Mesenchymal stem cell (in vitro differentiated cells and primary cell): Measurements from ENCODE around the gene ZBTB46.

Source experiments
- DNase-seq: peaks from one replicate; pipeline ENCODE4 v3.0.0-alpha.2; 2013
- H2AFZ ChIP-seq: one replicate; pipeline ENCODE4 v1.6.1; 2013; ENCODE audit warnings: low read depth, mild to moderate bottlenecking, control low read depth, inconsistent platforms, low read length, moderate library complexity
- H2AK5ac ChIP-seq: 2 replicates; pipeline ENCODE4 v1.6.1; 2013; ENCODE audit warnings: low read length, moderate library complexity, mild to moderate bottlenecking, inconsistent platforms; ENCODE audit not compliant: severe bottlenecking
- H2BK120ac ChIP-seq: one replicate; pipeline ENCODE4 v1.6.1; 2013; ENCODE audit warnings: low read depth, mild to moderate bottlenecking, inconsistent platforms, low read length, moderate library complexity
- H2BK12ac ChIP-seq, 2 experiments: one replicate each; pipeline ENCODE4 v1.6.1; 2013; ENCODE audit warnings: inconsistent platforms in 2 of 2, low read length in 2 of 2, mild to moderate bottlenecking in 2 of 2, moderate library complexity in 2 of 2, control low read depth in 1 of 2
- H2BK15ac ChIP-seq: one replicate; pipeline ENCODE4 v1.6.1; 2013; ENCODE audit warnings: mild to moderate bottlenecking, low read depth, inconsistent platforms; ENCODE audit not compliant: poor library complexity, severe bottlenecking
- H2BK5ac ChIP-seq: 2 replicates; pipeline ENCODE4 v1.6.1; 2013; ENCODE audit warnings: low read depth, mild to moderate bottlenecking, low read length, control low read depth, inconsistent platforms; ENCODE audit not compliant: poor library complexity, severe bottlenecking
- H3K14ac ChIP-seq, 2 experiments: one replicate each; pipeline ENCODE4 v1.6.1; 2013; ENCODE audit warnings: inconsistent platforms in 2 of 2, low read length in 2 of 2, control low read depth in 1 of 2, mild to moderate bottlenecking in 1 of 2, moderate library complexity in 1 of 2
- H3K18ac ChIP-seq, 2 experiments: one replicate each; pipeline ENCODE4 v1.6.1; 2013; ENCODE audit warnings: inconsistent platforms in 2 of 2, low read length in 2 of 2, control low read depth in 1 of 2, low read depth in 1 of 2, mild to moderate bottlenecking in 1 of 2
- H3K23ac ChIP-seq, 2 experiments: one replicate each; pipeline ENCODE4 v1.6.1; 2013; ENCODE audit warnings: inconsistent platforms in 2 of 2, low read length in 2 of 2, mild to moderate bottlenecking in 2 of 2, moderate library complexity in 2 of 2, control low read depth in 1 of 2
- H3K27ac ChIP-seq: 2 replicates; pipeline ENCODE4 v1.5.1; 2013; ENCODE audit warnings: mild to moderate bottlenecking, moderate library complexity, low read length, control low read depth, inconsistent platforms; ENCODE audit not compliant: poor library complexity, severe bottlenecking
- H3K27me3 ChIP-seq, 2 experiments: 2 replicates each; pipeline versions ENCODE4 v1.6.1 to v1.7.0; 2013; ENCODE audit warnings: low read length in 2 of 2, mild to moderate bottlenecking in 2 of 2, moderate library complexity in 2 of 2, control low read depth in 1 of 2, inconsistent platforms in 1 of 2; ENCODE audit not compliant: control insufficient read depth in 1 of 2, insufficient read depth in 1 of 2
- H3K36me3 ChIP-seq, 2 experiments: 2 replicates each; pipeline versions ENCODE4 v1.6.1 to v1.7.0; 2013; ENCODE audit warnings: low read length in 2 of 2, control low read depth in 1 of 2, inconsistent platforms in 1 of 2, low read depth in 1 of 2, mild to moderate bottlenecking in 1 of 2; ENCODE audit not compliant: insufficient read depth in 2 of 2, control insufficient read depth in 1 of 2
- H3K4ac ChIP-seq, 2 experiments: one replicate each; pipeline ENCODE4 v1.6.1; 2013; ENCODE audit warnings: inconsistent platforms in 2 of 2, low read length in 2 of 2, mild to moderate bottlenecking in 2 of 2, moderate library complexity in 2 of 2, control low read depth in 1 of 2, low read depth in 1 of 2
- H3K4me1 ChIP-seq: 2 replicates; pipeline ENCODE4 v1.6.1; 2013; ENCODE audit warnings: low read depth, low read length, control low read depth; ENCODE audit not compliant: control insufficient read depth, insufficient read depth
- H3K4me2 ChIP-seq: 2 replicates; pipeline ENCODE4 v1.6.1; 2013; ENCODE audit warnings: low read length, mild to moderate bottlenecking, inconsistent platforms; ENCODE audit not compliant: poor library complexity, severe bottlenecking
- H3K4me3 ChIP-seq, 2 experiments: 2 replicates each; pipeline versions ENCODE4 v1.5.1 to v1.7.0; 2013; ENCODE audit warnings: low read length in 2 of 2, mild to moderate bottlenecking in 2 of 2, control low read depth in 1 of 2, low read depth in 1 of 2; ENCODE audit not compliant: insufficient read depth in 1 of 2
- H3K79me1 ChIP-seq: replicated peaks from 2 replicates; pipeline ENCODE4 v1.6.1; 2013; ENCODE audit warnings: mild to moderate bottlenecking, control low read depth, low read length, inconsistent platforms; ENCODE audit not compliant: poor library complexity, severe bottlenecking
- H3K9ac ChIP-seq: 2 replicates; pipeline ENCODE4 v1.7.0; 2013; ENCODE audit warnings: mild to moderate bottlenecking, low read length, moderate library complexity
- H3K9me3 ChIP-seq: 2 replicates; pipeline ENCODE4 v1.7.0; 2013; ENCODE audit warnings: mild to moderate bottlenecking, low read length; ENCODE audit not compliant: control insufficient read depth
- H4K8ac ChIP-seq: one replicate; pipeline ENCODE4 v1.6.1; 2013; ENCODE audit warnings: inconsistent platforms, mild to moderate bottlenecking, low read length, moderate library complexity
- H4K91ac ChIP-seq: one replicate; pipeline ENCODE4 v1.6.1; 2013; ENCODE audit warnings: mild to moderate bottlenecking, low read length, inconsistent platforms
- WGBS: methylation state at CpG from one replicate; pipeline ENCODE4 v1.1.7; 2013; ENCODE audit warnings: mixed read lengths; 5-methylcytosine and 5-hydroxymethylcytosine counted together

ZBTB46 gene

DNA sequence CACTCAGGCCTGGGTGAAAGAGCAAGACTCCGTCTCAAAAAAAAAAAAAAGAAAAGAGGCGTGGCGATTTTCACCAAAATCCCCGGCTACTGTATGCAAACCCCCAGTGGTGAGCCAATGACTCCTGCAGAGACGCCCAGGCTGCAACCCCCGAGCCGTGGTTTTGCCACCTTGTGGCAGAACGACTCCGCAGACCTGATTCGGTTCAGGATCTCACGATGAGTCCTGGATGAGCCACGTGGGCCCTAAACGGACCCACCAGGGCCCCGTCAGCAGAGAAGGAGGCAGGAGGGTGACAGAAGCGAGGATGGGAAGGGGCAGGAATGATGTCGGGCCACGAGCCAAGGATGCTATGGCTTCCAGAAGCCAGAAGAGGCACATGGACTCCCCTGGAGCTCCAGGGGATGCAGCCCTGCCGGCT lies 49.0 kb downstream of the ZBTB46 start:
- no peak for DNase-seq
- Histone ChIP-seq H2BK12ac (no peak overlapping the region), H3K4me2 (no peak overlapping the region), H2BK15ac (no peak overlapping the region), H2BK5ac (no peak overlapping the region), H3K14ac (no peak overlapping the region), H2AFZ (no peak overlapping the region), H3K27ac (no peak overlapping the region), H2BK120ac (no peak overlapping the region), H3K4me1 (peaks cover 7% of the 10 kb centered on the region), H3K27me3 (peaks cover 0 to 3% of the 10 kb centered on the region in 2 experiments), H4K8ac (no peak overlapping the region), H3K36me3 (peaks cover 0 to 11% of the 10 kb centered on the region in 2 experiments), H3K4me3 (no peak overlapping the region), H3K23ac (no peak overlapping the region), H3K4ac (no peak overlapping the region), H3K79me1 (peaks cover 31% of the 10 kb centered on the region), H3K9ac (no peak overlapping the region), H3K9me3 (no peaks in the 10 kb centered on the region), H4K91ac (no peak overlapping the region), H3K18ac (no peak overlapping the region), H2AK5ac (no peak overlapping the region)
- WGBS, result 79% methylated on average over 18 of the region's 18 CpGs

DNA sequence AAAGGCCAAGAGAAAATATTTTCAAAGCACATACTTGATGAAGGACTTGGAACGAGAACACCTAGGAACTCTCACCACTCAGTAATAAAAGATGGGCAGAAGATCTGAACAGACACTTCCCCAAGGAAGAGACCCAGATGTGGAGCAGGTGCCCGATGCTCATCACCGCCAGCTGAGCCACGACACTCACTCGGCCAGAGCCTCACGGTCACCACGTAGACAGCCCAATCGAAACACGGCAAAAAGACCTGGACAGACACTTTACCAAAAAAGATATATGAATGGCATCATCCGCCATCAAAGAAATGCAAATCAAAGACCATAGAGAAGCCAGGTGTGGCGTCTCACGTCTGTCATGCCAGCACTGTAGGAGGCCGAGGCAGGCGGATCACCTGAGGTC lies 49.9 kb downstream of the ZBTB46 start:
- H3K79me1 ChIP-seq, result peaks cover 33% of the 10 kb centered on the region
- no peak overlapping the region for H2BK12ac ChIP-seq
- H3K27me3 ChIP-seq, result peaks cover 0 to 3% of the 10 kb centered on the region in 2 experiments
- no peak overlapping the region for H3K14ac ChIP-seq
- H2BK5ac ChIP-seq, result no peak overlapping the region
- H3K4me3 ChIP-seq, result no peak overlapping the region
- H3K23ac ChIP-seq, result no peak overlapping the region
- no peak overlapping the region for H2BK120ac ChIP-seq
- H4K8ac ChIP-seq, result no peak overlapping the region
- no peak overlapping the region for H2AFZ ChIP-seq
- H3K27ac ChIP-seq, result no peak overlapping the region
- H3K4ac ChIP-seq, result no peak overlapping the region
- H3K4me2 ChIP-seq, result no peak overlapping the region
- H3K36me3 ChIP-seq, result peaks cover 0 to 9% of the 10 kb centered on the region in 2 experiments
- no peak overlapping the region for H4K91ac ChIP-seq
- WGBS, result 94% methylated on average over 14 of the region's 14 CpGs
- H3K4me1 ChIP-seq, result peaks cover 7% of the 10 kb centered on the region
- H2AK5ac ChIP-seq, result no peak overlapping the region
- no peak overlapping the region for H2BK15ac ChIP-seq
- H3K9ac ChIP-seq, result no peak overlapping the region
- no peaks in the 10 kb centered on the region for H3K9me3 ChIP-seq
- DNase-seq, result no peak
- H3K18ac ChIP-seq, result no peak overlapping the region

DNA sequence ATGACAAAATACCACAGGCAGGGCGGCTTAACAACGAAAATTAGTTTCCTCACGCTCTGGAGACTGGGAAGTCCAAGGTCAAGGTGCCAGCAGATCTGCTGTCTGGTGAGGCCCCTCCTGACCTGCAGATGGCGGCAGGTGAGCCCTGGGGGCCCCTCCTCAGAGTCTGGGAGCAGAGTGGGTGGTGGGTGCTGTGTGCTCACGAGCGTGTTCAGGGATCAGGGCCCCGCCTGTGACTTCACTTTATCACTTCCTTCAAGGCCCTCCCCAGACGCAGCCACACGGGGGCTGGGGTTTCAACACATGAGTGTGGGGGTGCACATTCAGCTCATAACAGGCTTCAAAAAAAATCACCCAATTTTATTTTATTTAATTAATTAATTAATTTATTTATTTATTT lies 52.2 kb downstream of the ZBTB46 start:
- H3K36me3 ChIP-seq, result peaks cover 0 to 14% of the 10 kb centered on the region in 2 experiments
- H3K9ac ChIP-seq, result no peak overlapping the region
- no peak overlapping the region for H2BK15ac ChIP-seq
- no peak overlapping the region for H3K27ac ChIP-seq
- no peak overlapping the region for H3K18ac ChIP-seq
- H4K8ac ChIP-seq, result no peak overlapping the region
- no peak overlapping the region for H3K23ac ChIP-seq
- H2BK12ac ChIP-seq, result no peak overlapping the region
- H3K4me2 ChIP-seq, result no peak overlapping the region
- H3K4me3 ChIP-seq, result no peak overlapping the region
- 92% methylated on average over 4 of the region's 9 CpGs for WGBS
- peaks cover 0 to 20% of the 10 kb centered on the region in 2 experiments for H3K27me3 ChIP-seq
- peaks cover 37% of the 10 kb centered on the region for H3K79me1 ChIP-seq
- H2AFZ ChIP-seq, result no peak overlapping the region
- H2BK5ac ChIP-seq, result no peak overlapping the region
- H3K9me3 ChIP-seq, result no peaks in the 10 kb centered on the region
- no peak overlapping the region for H3K14ac ChIP-seq
- H3K4ac ChIP-seq, result no peak overlapping the region
- DNase-seq, result no peak
- no peak overlapping the region for H2BK120ac ChIP-seq
- H4K91ac ChIP-seq, result no peak overlapping the region
- H2AK5ac ChIP-seq, result no peak overlapping the region
- H3K4me1 ChIP-seq, result peaks cover 20% of the 10 kb centered on the region

DNA sequence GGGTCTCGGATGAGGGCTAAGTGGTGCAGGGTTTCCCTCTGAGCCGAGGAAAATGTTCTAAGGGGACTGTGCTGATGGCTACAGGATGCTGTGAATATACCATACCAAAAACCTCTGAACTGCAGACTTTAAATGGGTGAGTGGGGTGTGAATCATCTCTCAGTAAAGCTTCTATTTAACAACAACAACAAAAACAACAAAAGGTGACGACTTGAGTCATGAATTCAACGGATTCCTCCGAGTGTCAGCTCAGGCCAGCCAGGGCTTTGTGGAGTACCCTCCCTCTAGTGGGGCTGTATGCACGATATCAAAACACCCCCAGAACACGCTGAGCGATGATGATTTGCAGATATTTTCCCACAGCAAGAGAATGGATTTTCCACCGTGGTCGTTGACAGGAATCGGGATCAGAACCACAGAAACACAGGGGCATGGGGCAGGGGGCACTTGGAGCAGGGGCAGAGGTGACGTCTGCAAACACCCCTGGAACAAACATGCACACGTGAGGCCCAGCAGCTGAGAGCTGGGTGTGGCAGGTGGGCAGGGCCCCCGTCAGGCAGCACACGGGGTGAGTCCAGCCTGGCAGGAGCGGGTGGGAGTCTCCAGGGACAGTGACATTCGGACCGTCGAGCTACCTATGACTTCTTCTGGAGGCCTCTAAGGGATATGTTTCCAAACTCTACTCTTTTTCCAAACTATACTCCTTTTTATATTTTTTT lies 52.9 kb downstream of the ZBTB46 start:
- Histone ChIP-seq H3K4me3 (no peak overlapping the region), H3K9ac (no peak overlapping the region), H3K27ac (no peak overlapping the region), H3K9me3 (no peaks in the 10 kb centered on the region), H3K4me2 (no peak overlapping the region), H3K18ac (no peak overlapping the region), H2BK15ac (no peak overlapping the region), H3K79me1 (peaks cover 41% of the 10 kb centered on the region), H2BK120ac (no peak overlapping the region), H3K4ac (no peak overlapping the region), H3K4me1 (peaks cover 22% of the 10 kb centered on the region), H2AFZ (no peak overlapping the region), H3K36me3 (peaks cover 0 to 12% of the 10 kb centered on the region in 2 experiments), H3K14ac (no peak overlapping the region), H2AK5ac (no peak overlapping the region), H4K91ac (no peak overlapping the region), H2BK5ac (no peak overlapping the region), H3K27me3 (peaks cover 0 to 20% of the 10 kb centered on the region in 2 experiments), H2BK12ac (no peak overlapping the region), H3K23ac (peak overlapping the region in 1 of 2 experiments; percentile 73), H4K8ac (no peak overlapping the region)
- WGBS, result 55% methylated on average over 15 of the region's 19 CpGs
- DNase-seq, result peak; percentile 18
